Panc1 (cell line): Measurements from ENCODE around the gene SLC16A3. TPM values are rescaled to one million over a fixed set of nuclear protein-coding genes. Genes with fewer than 3 reads are reported as not detected.

ENCODE experiments used
- ATAC-seq: fragments of 200-7000 bp; cut with Tn5 transposase; 2 replicates; pipeline ENCODE4 v1.9.1; 2020; ENCODE audit warnings: mild to moderate bottlenecking, moderate library complexity
- BruUV-seq: library from RNA; stranded (reverse); fragments of 400-500 nt; replicated peaks from 2 replicates; lab custom pipeline; 2021; lab: Mats Ljungman, UMichigan
- CTCF ChIA-PET: fragments of 300-600 bp; sonication (Branson Sonifier 250); formaldehyde crosslinking; loops from one replicate; lab custom pipeline; 2022; ENCODE audit warnings: antibody characterized with exemption; lab: Charles Lee
- POLR2A ChIA-PET: fragments of 300-600 bp; sonication (Branson Sonifier 250); formaldehyde crosslinking; loops from one replicate; lab custom pipeline; 2022; ENCODE audit warnings: antibody characterized with exemption; lab: Charles Lee
- DNase-seq: peaks from one replicate; pipeline ENCODE4 v3.0.0-alpha.2; 2010; ENCODE audit warnings: low read depth, low spot score
- H3K27ac ChIP-seq: 2 replicates; pipeline ENCODE4 v1.5.1; 2011; ENCODE audit warnings: mild to moderate bottlenecking, low read length, inconsistent platforms
- H3K27me3 ChIP-seq: fragments of 200-500 bp; sonication (Bioruptor generic); 2 replicates; pipeline ENCODE4 v1.6.0; 2014; ENCODE audit warnings: low read length, inconsistent platforms; ENCODE audit not compliant: control insufficient read depth, insufficient read depth
- H3K36me3 ChIP-seq: fragments of 200-500 bp; sonication (Bioruptor generic); 2 replicates; pipeline ENCODE4 v1.5.1; 2014; ENCODE audit warnings: inconsistent platforms, mild to moderate bottlenecking, low read length, moderate library complexity; ENCODE audit not compliant: control insufficient read depth, insufficient read depth
- H3K4me1 ChIP-seq: 2 replicates; pipeline ENCODE4 v1.5.1; 2011; ENCODE audit warnings: inconsistent platforms, mild to moderate bottlenecking, low read length, moderate library complexity; ENCODE audit not compliant: control insufficient read depth, insufficient read depth
- H3K4me3 ChIP-seq, 2 experiments: 2 replicates each; pipeline ENCODE4 v1.5.1; 2011 to 2012; ENCODE audit warnings: low read depth in 2 of 2, low read length in 2 of 2, mild to moderate bottlenecking in 2 of 2, inconsistent platforms in 1 of 2, moderate library complexity in 1 of 2
- H3K9me3 ChIP-seq: fragments of 200-500 bp; sonication (Bioruptor generic); 2 replicates; pipeline ENCODE4 v1.5.1; 2014; ENCODE audit warnings: low read depth, mild to moderate bottlenecking, inconsistent platforms, low read length, moderate library complexity; ENCODE audit not compliant: control insufficient read depth, insufficient read depth
- POLR2AphosphoS5 ChIP-seq: IDR thresholded peaks from 2 replicates; pipeline ENCODE4 v1.6.1; 2012; ENCODE audit warnings: mild to moderate bottlenecking, low read depth, low read length, moderate library complexity
- SIN3A ChIP-seq: IDR thresholded peaks from 2 replicates; pipeline ENCODE4 v1.6.1; 2012; ENCODE audit warnings: low read depth, mild to moderate bottlenecking, low read length, moderate library complexity, borderline replicate concordance; ENCODE audit not compliant: insufficient read depth
- TCF7L2 ChIP-seq: IDR thresholded peaks from 2 replicates; pipeline ENCODE4 v1.6.1; 2011; ENCODE audit warnings: mild to moderate bottlenecking, low read depth, low read length, inconsistent platforms
- in situ Hi-C: cut with HindIII; loops from 2 replicates; pipeline ENCODE4 v1.10.0; 2016; ENCODE audit warnings: low sequenced_read_pairs, low pct_unique_long_range_greater_than_20kb
- intact Hi-C: fragments of 100-400 bp; cut with micrococcal nuclease; formaldehyde crosslinking; loops from one replicate; pipeline ENCODE4 v1.10.0; 2022; ENCODE audit not compliant: unreplicated experiment
- total RNA-seq: library from RNA; stranded (reverse); gene quantifications from one replicate; pipeline ENCODE4 v1.2.1, GENCODE V29; 2021; ENCODE audit not compliant: unreplicated experiment
- TF ChIP-seq, protein P1 (sequence below), 2 experiments: IDR thresholded peaks; 2 replicates each; pipeline ENCODE4 v1.6.1; 2011 to 2012; ENCODE audit warnings: low read depth in 2 of 2, control low read depth in 1 of 2, low read length in 1 of 2, mild to moderate bottlenecking in 1 of 2, moderate library complexity in 1 of 2; ENCODE audit not compliant: insufficient read depth in 1 of 2
- TF ChIP-seq, protein P2 (sequence below): fragments of 450-650 bp; IDR thresholded peaks from 2 replicates; pipeline ENCODE4 v1.5.1; 2017; ENCODE audit warnings: mild to moderate bottlenecking

SLC16A3 gene
- total RNA-seq, 1 experiment from 2014 or later = 581 TPM

DNA sequence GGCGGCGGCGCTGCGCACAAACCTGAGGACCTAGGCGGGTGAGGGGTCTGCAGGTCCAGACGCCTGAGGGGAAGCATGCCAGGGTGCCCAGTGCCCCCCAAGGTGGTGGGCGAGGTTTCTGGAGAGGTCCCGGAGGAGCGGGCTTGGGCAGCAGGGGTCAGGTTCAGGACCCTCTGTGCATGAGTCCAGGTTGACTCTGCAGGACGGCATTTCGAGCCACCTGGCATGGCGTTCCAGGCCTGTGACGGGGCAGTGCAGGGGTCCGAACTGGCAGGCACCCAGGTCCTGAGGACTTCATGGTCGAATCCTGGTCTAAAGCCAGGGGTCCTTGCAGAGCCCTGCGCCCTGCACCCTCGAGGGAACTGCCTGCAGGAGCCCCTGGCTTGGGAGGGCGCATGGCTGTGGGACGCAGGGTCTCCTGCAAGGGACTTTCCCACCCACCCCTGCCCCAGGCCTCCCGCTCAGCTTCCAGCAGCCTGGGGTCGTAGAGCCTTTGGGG lies 3.5 kb downstream of the SLC16A3 start:
- Histone ChIP-seq H3K9me3 (no peaks in the 10 kb centered on the region), H3K27me3 (no peaks in the 10 kb centered on the region), H3K4me1 (peaks cover 63% of the 10 kb centered on the region), H3K36me3 (peaks cover 16% of the 10 kb centered on the region), H3K4me3 (peak overlapping the region; percentile 72 to 97), H3K27ac (peak overlapping the region; percentile 94)
- DNase-seq (no peak), ATAC-seq (no peak)
- in situ Hi-C loops (no loop called here), intact Hi-C loops (loop anchor here (10.0 kb wide), 1 partner anchor 128 kb away; no protein-coding TSS in a partner anchor)
- no TSS peak for BruUV-seq
- ChIA-PET CTCF (no interaction called here), POLR2A (interaction anchor here (0.6 kb wide), 1 partner anchor 362 kb away, joined by 9 read pairs; no protein-coding TSS in a partner anchor)
- no peak for TF ChIP-seq TCF7L2
- TF ChIP-seq SIN3A = no peak
- TF ChIP-seq, protein P1, sequence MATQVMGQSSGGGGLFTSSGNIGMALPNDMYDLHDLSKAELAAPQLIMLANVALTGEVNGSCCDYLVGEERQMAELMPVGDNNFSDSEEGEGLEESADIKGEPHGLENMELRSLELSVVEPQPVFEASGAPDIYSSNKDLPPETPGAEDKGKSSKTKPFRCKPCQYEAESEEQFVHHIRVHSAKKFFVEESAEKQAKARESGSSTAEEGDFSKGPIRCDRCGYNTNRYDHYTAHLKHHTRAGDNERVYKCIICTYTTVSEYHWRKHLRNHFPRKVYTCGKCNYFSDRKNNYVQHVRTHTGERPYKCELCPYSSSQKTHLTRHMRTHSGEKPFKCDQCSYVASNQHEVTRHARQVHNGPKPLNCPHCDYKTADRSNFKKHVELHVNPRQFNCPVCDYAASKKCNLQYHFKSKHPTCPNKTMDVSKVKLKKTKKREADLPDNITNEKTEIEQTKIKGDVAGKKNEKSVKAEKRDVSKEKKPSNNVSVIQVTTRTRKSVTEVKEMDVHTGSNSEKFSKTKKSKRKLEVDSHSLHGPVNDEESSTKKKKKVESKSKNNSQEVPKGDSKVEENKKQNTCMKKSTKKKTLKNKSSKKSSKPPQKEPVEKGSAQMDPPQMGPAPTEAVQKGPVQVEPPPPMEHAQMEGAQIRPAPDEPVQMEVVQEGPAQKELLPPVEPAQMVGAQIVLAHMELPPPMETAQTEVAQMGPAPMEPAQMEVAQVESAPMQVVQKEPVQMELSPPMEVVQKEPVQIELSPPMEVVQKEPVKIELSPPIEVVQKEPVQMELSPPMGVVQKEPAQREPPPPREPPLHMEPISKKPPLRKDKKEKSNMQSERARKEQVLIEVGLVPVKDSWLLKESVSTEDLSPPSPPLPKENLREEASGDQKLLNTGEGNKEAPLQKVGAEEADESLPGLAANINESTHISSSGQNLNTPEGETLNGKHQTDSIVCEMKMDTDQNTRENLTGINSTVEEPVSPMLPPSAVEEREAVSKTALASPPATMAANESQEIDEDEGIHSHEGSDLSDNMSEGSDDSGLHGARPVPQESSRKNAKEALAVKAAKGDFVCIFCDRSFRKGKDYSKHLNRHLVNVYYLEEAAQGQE (IDR thresholded peaks at IDR 0.05; ENCODE audit: insufficient read depth in 1 of 2, low read depth in 2 of 2, low read length in 1 of 2) = no peak; a peak in 1 of 4 replicates
- no peak for TF ChIP-seq POLR2AphosphoS5
- TF ChIP-seq, protein P2, sequence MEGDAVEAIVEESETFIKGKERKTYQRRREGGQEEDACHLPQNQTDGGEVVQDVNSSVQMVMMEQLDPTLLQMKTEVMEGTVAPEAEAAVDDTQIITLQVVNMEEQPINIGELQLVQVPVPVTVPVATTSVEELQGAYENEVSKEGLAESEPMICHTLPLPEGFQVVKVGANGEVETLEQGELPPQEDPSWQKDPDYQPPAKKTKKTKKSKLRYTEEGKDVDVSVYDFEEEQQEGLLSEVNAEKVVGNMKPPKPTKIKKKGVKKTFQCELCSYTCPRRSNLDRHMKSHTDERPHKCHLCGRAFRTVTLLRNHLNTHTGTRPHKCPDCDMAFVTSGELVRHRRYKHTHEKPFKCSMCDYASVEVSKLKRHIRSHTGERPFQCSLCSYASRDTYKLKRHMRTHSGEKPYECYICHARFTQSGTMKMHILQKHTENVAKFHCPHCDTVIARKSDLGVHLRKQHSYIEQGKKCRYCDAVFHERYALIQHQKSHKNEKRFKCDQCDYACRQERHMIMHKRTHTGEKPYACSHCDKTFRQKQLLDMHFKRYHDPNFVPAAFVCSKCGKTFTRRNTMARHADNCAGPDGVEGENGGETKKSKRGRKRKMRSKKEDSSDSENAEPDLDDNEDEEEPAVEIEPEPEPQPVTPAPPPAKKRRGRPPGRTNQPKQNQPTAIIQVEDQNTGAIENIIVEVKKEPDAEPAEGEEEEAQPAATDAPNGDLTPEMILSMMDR = no peak

DNA sequence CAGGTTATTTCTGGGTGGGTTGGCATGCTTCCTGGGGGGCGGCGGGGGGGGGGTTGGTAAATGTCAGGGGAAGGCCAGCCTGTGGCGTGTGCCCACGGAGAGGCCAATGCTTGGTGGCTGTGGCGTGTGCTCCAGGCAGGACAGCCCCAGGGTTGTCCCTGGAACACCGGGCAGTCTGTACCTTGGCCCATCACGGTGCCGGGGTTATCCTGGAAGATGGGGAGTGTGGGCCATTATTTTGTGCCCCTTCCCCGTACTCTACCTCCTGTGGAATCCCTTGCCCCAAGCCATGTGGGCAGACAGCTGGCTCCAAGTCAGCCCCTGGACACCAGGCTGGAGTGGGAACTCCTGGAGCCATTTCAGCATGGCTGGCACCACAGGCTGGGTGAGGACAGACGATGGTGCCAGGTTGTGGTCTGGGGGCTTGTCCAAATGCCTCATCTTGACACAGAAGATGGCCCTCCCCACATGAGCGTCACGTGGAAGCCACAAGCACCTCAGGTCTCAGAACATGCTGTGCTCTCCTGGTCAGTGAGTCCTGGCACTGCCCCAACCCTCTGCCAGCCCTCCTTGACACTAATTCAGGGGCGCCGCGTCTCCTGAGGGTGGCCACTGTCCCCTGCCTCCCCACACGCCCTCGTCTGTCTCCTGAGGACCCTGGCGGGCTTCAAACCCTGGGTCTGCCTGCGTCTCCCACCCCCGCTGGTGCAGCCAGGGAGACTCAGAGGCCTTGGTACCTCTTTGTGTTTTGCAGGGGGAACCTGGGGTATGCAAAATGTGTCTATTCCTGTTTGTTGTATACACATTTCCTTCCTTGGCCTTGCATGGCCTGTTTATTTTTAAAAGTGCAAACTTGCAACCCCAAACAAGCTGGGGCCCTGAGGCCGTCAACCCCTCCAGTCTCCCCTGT lies 4.3 kb downstream of the SLC16A3 start:
- peak overlapping the region in 1 of 2 experiments; percentile 26; a peak in 2 of 4 replicates for H3K4me3 ChIP-seq
- no peak for ATAC-seq
- DNase-seq = no peak
- H3K27ac ChIP-seq = peak overlapping the region; percentile 94
- BruUV-seq = no TSS peak
- no peak for TF ChIP-seq TCF7L2
- TF ChIP-seq, protein P1 (IDR thresholded peaks at IDR 0.05; ENCODE audit: insufficient read depth in 1 of 2, low read depth in 2 of 2, low read length in 1 of 2) = no peak
- peak; percentile 21; the same call in 1 of the 2 replicates for TF ChIP-seq POLR2AphosphoS5
- H3K27me3 ChIP-seq = no peaks in the 10 kb centered on the region
- POLR2A ChIA-PET = interaction anchor here (0.6 to 0.7 kb wide), 2 partner anchors 276 to 362 kb away, joined by 3 to 9 read pairs; no protein-coding TSS in a partner anchor
- H3K9me3 ChIP-seq = no peaks in the 10 kb centered on the region
- CTCF ChIA-PET = interaction anchor here (0.6 kb wide), 1 partner anchor 288 kb away, joined by 3 read pairs; no protein-coding TSS in a partner anchor
- peaks cover 65% of the 10 kb centered on the region for H3K4me1 ChIP-seq
- in situ Hi-C loops = no loop called here
- intact Hi-C loops = loop anchor here (10.0 kb wide), 1 partner anchor 128 kb away; no protein-coding TSS in a partner anchor
- peaks cover 17% of the 10 kb centered on the region for H3K36me3 ChIP-seq
